GM23338 (cell line): ENCODE results near the gene C1GALT1C1L. TPM values are rescaled to one million over a fixed set of nuclear protein-coding genes. Genes with fewer than 3 reads are reported as not detected.

Source experiments
- ATAC-seq: fragments of 200-7000 bp; cut with Tn5 transposase; 3 replicates; pipeline ENCODE4 v1.9.1; 2020
- DNase-seq: peaks from one replicate; pipeline ENCODE4 v3.0.0-alpha.2; 2015; ENCODE audit warnings: low spot score
- H2AFZ ChIP-seq: fragments of 200-600 bp; sonication (generic); 2 replicates; pipeline ENCODE4 v1.8.0; 2016; ENCODE audit warnings: antibody characterized with exemption, mild to moderate bottlenecking, moderate library complexity
- H3F3A ChIP-seq: fragments of 200-600 bp; sonication (generic); replicated peaks from 2 replicates; pipeline ENCODE4 v1.8.0; 2017; ENCODE audit warnings: antibody characterized with exemption, mixed run types, low read depth
- H3K27ac ChIP-seq: fragments of 200-600 bp; sonication (generic); 2 replicates; pipeline ENCODE4 v1.6.1; 2016; ENCODE audit warnings: low read depth
- H3K27me3 ChIP-seq: fragments of 200-600 bp; sonication (generic); 2 replicates; pipeline ENCODE4 v1.8.0; 2016; ENCODE audit warnings: mild to moderate bottlenecking, mixed run types, moderate library complexity; ENCODE audit not compliant: insufficient read depth
- H3K36me3 ChIP-seq: fragments of 200-600 bp; sonication (generic); 2 replicates; pipeline ENCODE4 v1.8.0; 2016; ENCODE audit warnings: mild to moderate bottlenecking; ENCODE audit not compliant: insufficient read depth
- H3K4me1 ChIP-seq: fragments of 200-600 bp; sonication (generic); 2 replicates; pipeline ENCODE4 v1.8.0; 2016; ENCODE audit warnings: mild to moderate bottlenecking, moderate library complexity; ENCODE audit not compliant: insufficient read depth
- H3K4me2 ChIP-seq: fragments of 200-600 bp; sonication (generic); 2 replicates; pipeline ENCODE4 v1.7.1; 2017; ENCODE audit warnings: mixed run types
- H3K4me3 ChIP-seq: fragments of 200-600 bp; sonication (generic); 2 replicates; pipeline ENCODE4 v1.6.1; 2016; ENCODE audit warnings: mixed run types
- H3K79me2 ChIP-seq: fragments of 200-600 bp; sonication (generic); replicated peaks from 2 replicates; pipeline ENCODE4 v1.8.0; 2017; ENCODE audit warnings: mild to moderate bottlenecking; ENCODE audit not compliant: insufficient read depth
- H3K9me2 ChIP-seq: fragments of 200-600 bp; sonication (generic); 2 replicates; pipeline ENCODE4 v1.8.0; 2017; ENCODE audit not compliant: insufficient read depth
- H4K20me1 ChIP-seq: fragments of 200-600 bp; sonication (generic); replicated peaks from 2 replicates; pipeline ENCODE4 v1.8.0; 2017; ENCODE audit warnings: mild to moderate bottlenecking; ENCODE audit not compliant: insufficient read depth
- H3K27ac Mint-ChIP-seq: 2 replicates; pipeline ENCODE4 v1.8.0; 2020; ENCODE audit warnings: inconsistent platforms, mild to moderate bottlenecking, moderate library complexity, mixed read lengths
- H3K27me3 Mint-ChIP-seq: 3 replicates; pipeline ENCODE4 v1.8.0; 2022; ENCODE audit warnings: low read depth, mild to moderate bottlenecking, moderate library complexity, mixed read lengths, inconsistent platforms; ENCODE audit not compliant: insufficient read depth, poor library complexity
- H3K36me3 Mint-ChIP-seq: 3 replicates; pipeline ENCODE4 v1.8.0; 2021; ENCODE audit warnings: low read depth, mild to moderate bottlenecking, inconsistent platforms, moderate library complexity, mixed read lengths
- H3K4me1 Mint-ChIP-seq: 3 replicates; pipeline ENCODE4 v1.8.0; 2020; ENCODE audit warnings: mild to moderate bottlenecking, inconsistent platforms, mixed read lengths
- H3K4me3 Mint-ChIP-seq: 3 replicates; pipeline ENCODE4 v1.8.0; 2021; ENCODE audit warnings: moderate library complexity, mild to moderate bottlenecking, inconsistent platforms, mixed read lengths
- H3K9me3 Mint-ChIP-seq: 3 replicates; pipeline ENCODE4 v1.8.0; 2020; ENCODE audit warnings: moderate library complexity, mild to moderate bottlenecking, inconsistent platforms, mixed read lengths
- CREB1 ChIP-seq: fragments of 250-450 bp; sonication (Bioruptor Pico); IDR thresholded peaks from 2 replicates; pipeline ENCODE4 v1.5.0; 2020; ENCODE audit warnings: low read depth, mild to moderate bottlenecking, moderate library complexity
- ETS1 ChIP-seq: IDR thresholded peaks from 2 replicates; pipeline ENCODE4 v1.6.1; 2016; ENCODE audit warnings: antibody characterized with exemption
- EZH2 ChIP-seq: fragments of 200-600 bp; sonication (generic); IDR thresholded peaks from one replicate; pipeline ENCODE4 v1.8.0; 2017; ENCODE audit warnings: antibody characterized with exemption, mild to moderate bottlenecking, low read depth; ENCODE audit not compliant: unreplicated experiment
- EZH2phosphoT487 ChIP-seq: fragments of 200-600 bp; sonication (generic); IDR thresholded peaks from one replicate; pipeline ENCODE4 v1.8.1; 2018; ENCODE audit warnings: antibody characterized with exemption; ENCODE audit not compliant: unreplicated experiment
- JUNB ChIP-seq: IDR thresholded peaks from one replicate; pipeline ENCODE4 v1.6.1; 2016; ENCODE audit warnings: antibody characterized with exemption; ENCODE audit not compliant: unreplicated experiment
- POLR2AphosphoS5 ChIP-seq: IDR thresholded peaks from 2 replicates; pipeline ENCODE4 v1.6.1; 2016; ENCODE audit warnings: antibody characterized with exemption, low read depth
- ZNF114 ChIP-seq: fragments of 250-450 bp; sonication (Bioruptor Pico); IDR thresholded peaks from 2 replicates; pipeline ENCODE4 v1.5.0; 2020; ENCODE audit warnings: mild to moderate bottlenecking, moderate library complexity
- polyA plus RNA-seq: library from polyadenylated mRNA; unstranded; fragments of >200 nt; fragmentation: Nextera tagmentation; extraction: Ambion mirVana; gene quantifications from 2 replicates; pipeline ENCODE4 v1.2.1, GENCODE V29; 2016
- total RNA-seq: library from RNA; depleted of rRNA; stranded (reverse); fragments of >200 nt; shearing (Covaris generic); gene quantifications from 2 replicates; pipeline ENCODE4 v1.2.3, GENCODE V29; 2014
- TF ChIP-seq, protein P1 (sequence below): IDR thresholded peaks from one replicate; pipeline ENCODE4 v1.6.1; 2018; ENCODE audit warnings: antibody characterized with exemption; ENCODE audit not compliant: unreplicated experiment
- TF ChIP-seq, protein P2 (sequence below), 2 experiments: fragments of 200-600 bp in 1 of 2; sonication (generic) in 1 of 2; conservative IDR thresholded peaks; 2 replicates each; pipeline versions ENCODE4 v1.5.1 to v1.6.1; 2016 to 2017; ENCODE audit warnings: antibody characterized with exemption in 2 of 2, low read depth in 2 of 2, mild to moderate bottlenecking in 2 of 2, moderate library complexity in 1 of 2

C1GALT1C1L gene
- total and polyA plus RNA-seq, 2 experiments from 2014 or later: 0.17 to 0.99 TPM

- peak overlapping the region; percentile 35 for H3K4me3 Mint-ChIP-seq
- H4K20me1 ChIP-seq: no peaks in the 10 kb centered on the region
- peak overlapping the region; percentile 86 for H3K4me2 ChIP-seq
- no peak overlapping the region for H3K27ac ChIP-seq
- H3K4me1 ChIP-seq: no peaks in the 10 kb centered on the region
- peaks cover 2% of the 10 kb centered on the region; the same call in 2 of the 3 replicates for H3K4me1 Mint-ChIP-seq
- H3K27me3 Mint-ChIP-seq: no peaks in the 10 kb centered on the region
- H3F3A ChIP-seq: no peaks in the 10 kb centered on the region
- ATAC-seq (no peak), DNase-seq (no peak)
- no peaks in the 10 kb centered on the region for H3K27me3 ChIP-seq
- TF ChIP-seq EZH2 (no peak), POLR2AphosphoS5 (no peak), JUNB (no peak), ETS1 (no peak), CREB1 (no peak), ZNF114 (CRISPR knock-in tag) (no peak), EZH2phosphoT487 (no peak)
- TF ChIP-seq, protein P1, sequence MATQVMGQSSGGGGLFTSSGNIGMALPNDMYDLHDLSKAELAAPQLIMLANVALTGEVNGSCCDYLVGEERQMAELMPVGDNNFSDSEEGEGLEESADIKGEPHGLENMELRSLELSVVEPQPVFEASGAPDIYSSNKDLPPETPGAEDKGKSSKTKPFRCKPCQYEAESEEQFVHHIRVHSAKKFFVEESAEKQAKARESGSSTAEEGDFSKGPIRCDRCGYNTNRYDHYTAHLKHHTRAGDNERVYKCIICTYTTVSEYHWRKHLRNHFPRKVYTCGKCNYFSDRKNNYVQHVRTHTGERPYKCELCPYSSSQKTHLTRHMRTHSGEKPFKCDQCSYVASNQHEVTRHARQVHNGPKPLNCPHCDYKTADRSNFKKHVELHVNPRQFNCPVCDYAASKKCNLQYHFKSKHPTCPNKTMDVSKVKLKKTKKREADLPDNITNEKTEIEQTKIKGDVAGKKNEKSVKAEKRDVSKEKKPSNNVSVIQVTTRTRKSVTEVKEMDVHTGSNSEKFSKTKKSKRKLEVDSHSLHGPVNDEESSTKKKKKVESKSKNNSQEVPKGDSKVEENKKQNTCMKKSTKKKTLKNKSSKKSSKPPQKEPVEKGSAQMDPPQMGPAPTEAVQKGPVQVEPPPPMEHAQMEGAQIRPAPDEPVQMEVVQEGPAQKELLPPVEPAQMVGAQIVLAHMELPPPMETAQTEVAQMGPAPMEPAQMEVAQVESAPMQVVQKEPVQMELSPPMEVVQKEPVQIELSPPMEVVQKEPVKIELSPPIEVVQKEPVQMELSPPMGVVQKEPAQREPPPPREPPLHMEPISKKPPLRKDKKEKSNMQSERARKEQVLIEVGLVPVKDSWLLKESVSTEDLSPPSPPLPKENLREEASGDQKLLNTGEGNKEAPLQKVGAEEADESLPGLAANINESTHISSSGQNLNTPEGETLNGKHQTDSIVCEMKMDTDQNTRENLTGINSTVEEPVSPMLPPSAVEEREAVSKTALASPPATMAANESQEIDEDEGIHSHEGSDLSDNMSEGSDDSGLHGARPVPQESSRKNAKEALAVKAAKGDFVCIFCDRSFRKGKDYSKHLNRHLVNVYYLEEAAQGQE: no peak
- TF ChIP-seq, protein P2, sequence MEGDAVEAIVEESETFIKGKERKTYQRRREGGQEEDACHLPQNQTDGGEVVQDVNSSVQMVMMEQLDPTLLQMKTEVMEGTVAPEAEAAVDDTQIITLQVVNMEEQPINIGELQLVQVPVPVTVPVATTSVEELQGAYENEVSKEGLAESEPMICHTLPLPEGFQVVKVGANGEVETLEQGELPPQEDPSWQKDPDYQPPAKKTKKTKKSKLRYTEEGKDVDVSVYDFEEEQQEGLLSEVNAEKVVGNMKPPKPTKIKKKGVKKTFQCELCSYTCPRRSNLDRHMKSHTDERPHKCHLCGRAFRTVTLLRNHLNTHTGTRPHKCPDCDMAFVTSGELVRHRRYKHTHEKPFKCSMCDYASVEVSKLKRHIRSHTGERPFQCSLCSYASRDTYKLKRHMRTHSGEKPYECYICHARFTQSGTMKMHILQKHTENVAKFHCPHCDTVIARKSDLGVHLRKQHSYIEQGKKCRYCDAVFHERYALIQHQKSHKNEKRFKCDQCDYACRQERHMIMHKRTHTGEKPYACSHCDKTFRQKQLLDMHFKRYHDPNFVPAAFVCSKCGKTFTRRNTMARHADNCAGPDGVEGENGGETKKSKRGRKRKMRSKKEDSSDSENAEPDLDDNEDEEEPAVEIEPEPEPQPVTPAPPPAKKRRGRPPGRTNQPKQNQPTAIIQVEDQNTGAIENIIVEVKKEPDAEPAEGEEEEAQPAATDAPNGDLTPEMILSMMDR (conservative IDR thresholded peaks at IDR 0.05; ENCODE audit: low read depth in 2 of 2): no peak
- H3K4me3 ChIP-seq: peak overlapping the region; percentile 56
- no peaks in the 10 kb centered on the region for H3K79me2 ChIP-seq
- no peak overlapping the region for H3K27ac Mint-ChIP-seq
- H3K9me3 Mint-ChIP-seq: peaks cover 9% of the 10 kb centered on the region
- H3K36me3 Mint-ChIP-seq: peaks cover 13% of the 10 kb centered on the region
- no peaks in the 10 kb centered on the region for H3K36me3 ChIP-seq
- H2AFZ ChIP-seq: peak overlapping the region; percentile 90
- no peaks in the 10 kb centered on the region for H3K9me2 ChIP-seq
These were observed 445 bp downstream of the C1GALT1C1L start for GRCh38 chr2:43675646-43676321.
